Small intestine (tissue), 16 donors: Measurements from ENCODE around the gene GALNT16. TPM values are rescaled to one million over a fixed set of nuclear protein-coding genes. Genes with fewer than 3 reads are reported as not detected.
"Not testable (repeated sequence)": the region's sequence is repeated elsewhere in the genome, so short reads cannot be mapped to it uniquely, and the experiment has no call there.

ENCODE experiments used
- DNase-seq, 2 donors: peaks; one replicate each; pipeline versions ENCODE4 v3.0.0 to v3.0.0-alpha.2; 2013
- FAIRE-seq: peaks from 2 replicates; lab custom pipeline; 2012; peaks lifted over from hg19 to GRCh38; lab: Jason Lieb, UNC
- H3K27ac ChIP-seq, 3 donors: one replicate each; pipeline ENCODE4 v1.5.1; 2013; ENCODE audit warnings: low read length in 2 of 3, mild to moderate bottlenecking in 2 of 3, control low read depth in 1 of 3, inconsistent platforms in 1 of 3, low read depth in 1 of 3, moderate library complexity in 1 of 3
- H3K27me3 ChIP-seq, 3 donors: one replicate each; pipeline ENCODE4 v1.6.1; 2013; ENCODE audit warnings: low read length in 3 of 3, inconsistent platforms in 1 of 3; ENCODE audit not compliant: control insufficient read depth in 3 of 3, insufficient read depth in 3 of 3
- H3K36me3 ChIP-seq, 3 donors: one replicate each; pipeline ENCODE4 v1.6.1; 2013; ENCODE audit warnings: low read length in 3 of 3, inconsistent platforms in 1 of 3, low read depth in 1 of 3, mild to moderate bottlenecking in 1 of 3, moderate library complexity in 1 of 3; ENCODE audit not compliant: control insufficient read depth in 3 of 3, insufficient read depth in 2 of 3
- H3K4me1 ChIP-seq, 3 donors: one replicate each; pipeline ENCODE4 v1.6.1; 2013; ENCODE audit warnings: low read length in 2 of 3, inconsistent platforms in 1 of 3, low read depth in 1 of 3, mild to moderate bottlenecking in 1 of 3, moderate library complexity in 1 of 3; ENCODE audit not compliant: control insufficient read depth in 3 of 3, insufficient read depth in 2 of 3
- H3K4me3 ChIP-seq, 3 donors: one replicate each; pipeline ENCODE4 v1.5.1; 2013; ENCODE audit warnings: low read length in 3 of 3, control low read depth in 1 of 3, inconsistent platforms in 1 of 3, low read depth in 1 of 3, mild to moderate bottlenecking in 1 of 3, moderate library complexity in 1 of 3
- H3K9me3 ChIP-seq, 2 donors: one replicate each; pipeline ENCODE4 v1.6.1; 2013; ENCODE audit warnings: low read depth in 1 of 2, low read length in 1 of 2; ENCODE audit not compliant: control insufficient read depth in 2 of 2, insufficient read depth in 1 of 2
- WGBS, 3 donors: extraction: QIAGEN DNeasy Blood & Tissue Kit; methylation state at CpG; one replicate each; pipeline ENCODE4 v1.1.7; 2013; 5-methylcytosine and 5-hydroxymethylcytosine counted together
- long read RNA-seq, 10 donors: transcript quantifications; one replicate each; lab custom pipeline, GENCODE V29; 2026
- polyA plus RNA-seq, 4 donors: library from polyadenylated mRNA; stranded (reverse) in 3 of 4; unstranded in 1 of 4; fragments of 200-250 nt in 3 of 4; fragments of 120-200 nt in 1 of 4; gene quantifications; one replicate each; pipeline versions ENCODE4 v1.2.1 to v1.2.3, GENCODE V29; 2013
- donor health status: healthy with polysubstance abuse.
- donor health status: control.
- donor health status: control.
- donor health status: Bipolar disorder and iron deficiency.
- donor health status: healthy.

GALNT16 gene
- polyA plus RNA-seq = 10 to 100 TPM in 1 of 4 donors, 1 to 10 TPM in 1, under 1 TPM in 2; 0.45 to 18.2 (median 1.5) TPM
- long read RNA-seq, donor 1 = 0 reads
- long read RNA-seq, donor 2, full-length matches to known transcripts = 1 of 1 reads
- long read RNA-seq, donor 2, partial matches to known transcripts = 0 of 1 reads
- long read RNA-seq, donor 2, other reads (novel, unspliced or antisense) = 0 of 1 reads
- long read RNA-seq, donor 3 = 0 reads
- long read RNA-seq, donor 4 = 0 reads
- long read RNA-seq, donor 5, partial matches to known transcripts = 0 of 1 reads
- long read RNA-seq, donor 5, other reads (novel, unspliced or antisense) = 0 of 1 reads
- long read RNA-seq, donor 6, partial matches to known transcripts = 0 of 1 reads
- long read RNA-seq, donor 6, other reads (novel, unspliced or antisense) = 0 of 1 reads
- long read RNA-seq, donor 7 = 0 reads
- long read RNA-seq, donor 8 = 0 reads
- long read RNA-seq, donor 9, partial matches to known transcripts = 0 of 1 reads
- long read RNA-seq, donor 9, other reads (novel, unspliced or antisense) = 0 of 1 reads
- long read RNA-seq, donor 10, full-length matches to known transcripts = 2 of 2 reads
- long read RNA-seq, donor 10, partial matches to known transcripts = 0 of 2 reads
- long read RNA-seq, donor 10, other reads (novel, unspliced or antisense) = 0 of 2 reads

DNA sequence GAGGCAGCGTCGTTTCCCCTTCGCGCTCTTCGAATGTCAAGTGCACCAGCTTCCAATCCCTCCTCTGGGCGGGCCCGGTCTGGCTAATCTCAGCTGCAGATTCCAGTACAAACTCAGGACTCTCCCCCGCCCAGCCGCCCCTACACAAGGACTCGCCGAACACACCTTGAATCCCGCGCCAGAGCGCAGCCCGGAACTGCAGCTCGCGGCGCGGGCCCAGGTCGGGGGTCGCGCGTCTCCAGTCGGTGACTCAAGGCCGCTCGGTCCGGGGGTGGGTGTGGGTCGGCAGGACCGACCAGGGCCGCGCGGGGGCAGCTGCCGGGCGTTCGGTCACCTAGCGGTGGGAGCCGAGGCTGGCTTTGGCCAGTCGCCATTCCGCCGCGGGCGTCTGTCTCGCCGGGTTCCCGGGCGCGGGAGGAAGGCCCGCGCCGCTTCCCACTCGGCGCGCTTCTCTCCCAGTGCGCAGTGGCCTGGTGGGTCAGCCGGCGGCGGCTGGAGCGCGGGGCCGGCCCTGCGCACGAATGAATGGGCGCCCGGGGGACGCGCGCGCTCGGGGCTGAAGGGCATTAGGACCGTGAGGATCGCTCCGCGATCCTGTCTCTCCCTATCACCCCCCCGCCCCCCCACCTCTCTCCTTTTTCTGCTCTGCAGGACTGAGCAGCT lies at the start of gene GALNT16:
Gene GALNT16 (plus strand): TSS at position 632 of the 663 bp plus-strand sequence. CDS start 133 bp downstream, outside the sequence.
- 1 to 6% (median 2%) methylated on average over 44 to 74 of the region's 74 CpGs for WGBS, 3 donors
- Histone ChIP-seq H3K27ac (peak within 1 kb of the TSS in 1 of 3 donors; percentile 94), H3K36me3 (peaks cover 0 to 3% (median 0%) of the 10 kb centered on the region in 3 donors), H3K4me3 (peak within 1 kb of the TSS in 2 of 3 donors; percentile 58 to 68), H3K27me3 (peaks cover 0 to 16% (median 9%) of the 10 kb centered on the region in 3 donors), H3K9me3 (no peaks in the 10 kb centered on the region), H3K4me1 (peaks cover 0 to 32% (median 7%) of the 10 kb centered on the region in 3 donors)
- DNase-seq (peak; percentile 46 to 80), FAIRE-seq (no peak)

DNA sequence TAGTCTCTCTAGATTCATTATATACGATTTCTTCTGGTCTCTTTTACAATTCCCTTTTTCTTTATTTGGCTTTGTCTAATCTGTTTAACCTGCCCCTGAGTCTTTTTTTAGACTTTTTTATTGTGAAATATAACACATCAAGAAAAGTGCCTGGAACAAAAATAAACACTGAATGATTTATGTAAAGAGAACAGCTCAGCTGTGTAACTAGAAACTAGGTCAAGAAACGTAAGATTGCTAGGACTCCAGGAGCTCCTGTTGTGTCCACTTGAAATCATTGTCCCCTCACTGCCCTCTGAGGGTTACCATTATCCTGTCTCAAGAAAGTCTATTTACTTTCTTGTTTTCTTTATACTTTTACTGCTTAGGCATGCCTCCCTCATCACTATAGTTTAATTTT lies 45.6 kb upstream of the GALNT16 start:
- Histone ChIP-seq H3K4me3 (no peak overlapping the region), H3K9me3 (no peaks in the 10 kb centered on the region), H3K27me3 (no peaks in the 10 kb centered on the region), H3K27ac (no peak overlapping the region), H3K36me3 (peaks cover 0 to 18% (median 3%) of the 10 kb centered on the region in 3 donors), H3K4me1 (no peaks in the 10 kb centered on the region)
- 75 to 87% (median 77%) methylated on average over 2 of the region's 2 CpGs for WGBS, 3 donors
- FAIRE-seq (no peak), DNase-seq (no peak)

DNA sequence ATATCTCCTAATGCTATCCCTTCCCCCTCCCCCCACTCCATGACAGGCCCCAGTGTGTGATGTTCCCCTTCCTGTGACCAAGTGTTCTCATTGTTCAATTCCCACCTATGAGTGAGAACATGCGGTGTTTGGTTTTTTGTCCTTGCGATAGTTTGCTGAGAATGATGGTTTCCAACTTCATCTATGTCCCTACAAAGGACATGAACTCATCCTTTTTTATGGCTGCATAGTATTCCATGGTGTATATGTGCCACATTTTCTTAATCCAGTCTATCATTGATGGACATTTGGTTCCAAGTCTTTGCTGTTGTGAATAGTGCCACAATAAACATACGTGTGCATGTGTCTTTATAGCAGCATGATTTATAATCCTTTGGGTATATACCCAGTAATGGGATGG lies 42.3 kb upstream of the GALNT16 start:
- H3K4me3 ChIP-seq, DNase-seq, H3K27ac ChIP-seq, H3K9me3 ChIP-seq, H3K4me1 ChIP-seq, FAIRE-seq, H3K27me3 ChIP-seq: not testable (repeated sequence)
- peaks cover 0 to 15% (median 3%) of the 10 kb centered on the region in 3 donors for H3K36me3 ChIP-seq
- 99 to 100% (median 100%) methylated on average over 1 to 2 of the region's 3 CpGs for WGBS, 3 donors

DNA sequence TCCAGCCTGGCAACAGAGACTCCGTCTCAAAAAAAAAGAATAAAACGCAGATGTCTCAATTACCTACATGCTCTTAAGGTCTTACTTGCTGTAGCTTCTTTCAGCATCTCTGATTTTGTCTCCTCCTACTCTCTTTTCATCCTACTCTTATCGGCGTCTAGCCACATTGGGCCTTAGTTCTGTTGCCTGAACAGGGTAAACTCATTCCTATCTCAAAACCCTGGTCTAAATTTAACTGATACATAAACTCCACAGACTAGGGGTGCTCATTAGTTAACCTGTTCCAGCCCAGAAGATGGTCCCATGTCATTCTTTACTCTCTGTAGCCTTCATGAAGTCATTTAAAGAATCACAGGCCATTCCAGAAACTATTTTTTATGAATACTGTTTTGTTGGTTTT lies 35.0 kb upstream of the GALNT16 start:
- Histone ChIP-seq H3K4me1 (no peaks in the 10 kb centered on the region), H3K36me3 (peaks cover 0 to 17% (median 3%) of the 10 kb centered on the region in 3 donors), H3K27ac (no peak overlapping the region), H3K9me3 (no peaks in the 10 kb centered on the region), H3K4me3 (no peak overlapping the region), H3K27me3 (no peaks in the 10 kb centered on the region)
- no peak for DNase-seq
- 94 to 97% (median 96%) methylated on average over 4 of the region's 4 CpGs for WGBS, 3 donors
- FAIRE-seq = no peak

DNA sequence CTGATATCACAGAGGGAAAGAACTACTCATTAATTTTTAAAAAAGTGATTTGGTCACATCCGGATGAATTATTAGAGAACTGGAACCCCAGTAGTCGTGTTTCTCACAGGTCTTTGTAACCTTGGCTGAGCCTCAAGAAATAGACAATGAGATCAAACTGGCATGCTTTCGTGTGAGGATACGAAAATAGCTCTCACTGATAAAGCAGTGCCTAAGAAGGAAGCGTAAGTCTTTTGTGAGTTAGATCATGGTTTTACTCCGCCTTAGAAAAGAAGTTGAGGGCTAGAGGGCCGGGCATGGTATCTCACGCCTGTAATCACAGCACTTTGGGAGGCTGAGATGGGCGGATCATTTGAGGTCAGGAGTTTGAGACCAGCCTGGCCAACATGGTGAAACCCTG lies 33.8 kb upstream of the GALNT16 start:
- Histone ChIP-seq H3K27me3 (no peaks in the 10 kb centered on the region), H3K4me1 (no peaks in the 10 kb centered on the region), H3K4me3 (no peak overlapping the region), H3K36me3 (peaks cover 0 to 20% (median 1%) of the 10 kb centered on the region in 3 donors), H3K9me3 (no peaks in the 10 kb centered on the region), H3K27ac (no peak overlapping the region)
- no peak for FAIRE-seq
- DNase-seq = no peak
- WGBS, 3 donors = 71 to 85% (median 78%) methylated on average over 9 of the region's 9 CpGs

DNA sequence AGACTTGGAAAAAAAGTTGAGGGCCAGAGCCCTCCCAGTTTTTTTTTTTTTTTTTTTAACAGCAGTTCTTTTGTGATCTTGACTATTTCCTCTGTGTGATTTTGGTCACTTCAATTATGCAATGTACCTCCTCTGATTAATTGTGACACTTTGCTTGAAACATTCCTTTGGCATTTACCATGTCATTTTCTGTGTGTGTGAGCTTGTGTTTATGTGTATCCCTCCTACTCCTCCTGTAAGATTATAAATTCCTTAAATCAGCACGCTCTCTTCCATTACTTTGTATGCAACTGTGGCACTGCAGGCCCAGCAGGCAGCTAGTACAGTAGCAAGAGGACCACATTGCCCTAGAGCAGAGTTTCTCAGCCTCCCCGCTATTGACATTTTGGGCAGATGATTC lies 33.2 kb upstream of the GALNT16 start:
- H3K36me3 ChIP-seq = peaks cover 0 to 19% (median 0%) of the 10 kb centered on the region in 3 donors
- WGBS, 3 donors = 90 to 100% (median 96%) methylated on average over 2 of the region's 2 CpGs
- H3K27me3 ChIP-seq = no peaks in the 10 kb centered on the region
- DNase-seq (no peak), FAIRE-seq (no peak)
- no peak overlapping the region for H3K27ac ChIP-seq
- H3K4me3 ChIP-seq = no peak overlapping the region
- no peaks in the 10 kb centered on the region for H3K9me3 ChIP-seq
- no peaks in the 10 kb centered on the region for H3K4me1 ChIP-seq

DNA sequence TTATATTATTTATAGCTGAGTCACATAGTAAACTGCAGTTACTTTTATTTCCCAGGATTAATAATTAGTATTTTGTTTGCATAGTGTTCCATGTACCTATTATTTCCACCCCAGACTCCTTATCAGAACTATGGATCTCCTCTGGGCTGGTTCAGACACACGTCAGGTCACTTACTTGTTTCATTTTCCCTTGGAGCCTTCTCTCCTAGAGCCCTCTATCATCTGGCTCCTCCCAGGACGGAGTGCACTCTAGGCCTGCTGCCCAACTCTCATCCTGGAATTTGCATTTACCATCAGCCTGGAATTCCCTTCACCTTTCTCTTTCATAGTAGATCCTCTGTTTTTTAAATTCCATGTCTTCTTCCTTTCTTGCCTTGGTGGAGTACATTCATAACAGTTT lies 28.5 kb upstream of the GALNT16 start:
- FAIRE-seq = no peak
- DNase-seq = peak; percentile 44 to 89
- H3K36me3 ChIP-seq = peaks cover 5 to 29% (median 5%) of the 10 kb centered on the region in 3 donors
- no peak overlapping the region for H3K4me3 ChIP-seq
- WGBS, 3 donors = 11 to 57% (median 28%) methylated on average over 2 of the region's 2 CpGs
- H3K27me3 ChIP-seq = no peaks in the 10 kb centered on the region
- no peaks in the 10 kb centered on the region for H3K9me3 ChIP-seq
- H3K27ac ChIP-seq = no peak overlapping the region
- H3K4me1 ChIP-seq = no peaks in the 10 kb centered on the region

DNA sequence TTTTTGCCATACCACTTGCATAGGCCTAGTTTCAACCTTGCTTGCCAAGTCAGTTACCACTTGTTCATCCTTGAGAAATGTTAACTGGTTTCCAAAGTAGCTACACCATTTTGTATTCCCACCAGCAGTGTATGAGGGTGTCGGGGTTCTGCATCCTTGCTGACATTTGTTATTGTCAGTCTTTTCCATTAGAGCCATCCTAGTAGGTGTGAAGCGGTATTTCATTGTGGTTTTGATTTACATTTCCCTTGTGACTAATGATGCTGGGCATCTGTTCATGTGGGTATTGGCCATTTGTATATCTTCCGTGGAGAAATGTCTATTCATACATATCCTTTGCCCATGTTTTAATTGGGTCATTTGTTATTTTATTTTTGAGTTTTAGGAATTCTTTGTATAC lies 27.6 kb upstream of the GALNT16 start:
- Histone ChIP-seq H3K27me3 (no peaks in the 10 kb centered on the region), H3K4me1 (no peaks in the 10 kb centered on the region), H3K4me3 (no peak overlapping the region), H3K27ac (no peak overlapping the region), H3K36me3 (peaks cover 8 to 37% (median 10%) of the 10 kb centered on the region in 3 donors), H3K9me3 (no peaks in the 10 kb centered on the region)
- DNase-seq (no peak), FAIRE-seq (no peak)
- 90 to 98% (median 98%) methylated on average over 3 of the region's 3 CpGs for WGBS, 3 donors
